ENCODE measurements around the gene THEM4. TPM values are rescaled to one million over a fixed set of nuclear protein-coding genes. Genes with fewer than 3 reads are reported as not detected.

THEM4 gene
- total and polyA plus RNA-seq, 2 experiments from 2014 or later, result 13.4 to 20.4 TPM

DNA sequence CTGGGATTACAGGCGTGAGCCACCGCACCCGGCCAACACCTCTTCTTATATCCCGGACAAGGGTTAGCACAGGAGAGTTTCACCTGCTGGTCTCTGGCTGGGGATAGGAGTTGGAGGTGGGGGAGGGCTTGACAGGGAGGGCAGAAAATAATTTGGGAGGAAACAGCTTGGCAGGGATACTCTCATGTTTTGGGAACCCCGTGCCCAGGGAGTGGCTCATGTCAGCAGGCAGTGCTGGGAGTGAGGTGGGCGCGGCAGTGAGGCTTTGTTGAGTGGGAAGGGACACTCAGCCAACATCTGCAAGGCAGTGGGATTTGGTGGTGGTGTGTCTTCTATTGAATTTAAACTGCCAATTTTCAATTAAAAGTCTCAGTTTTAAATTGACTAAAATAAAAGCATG is 54.7 kb downstream of the THEM4 start:
- Histone ChIP-seq H3K27me3 (ENCODE audit: insufficient read depth) (peaks cover 27% of the 10 kb centered on the region), H3K4me1 (ENCODE audit: insufficient read depth) (no peaks in the 10 kb centered on the region), H3K27ac (ENCODE audit: low read depth) (no peak overlapping the region), H4K20me1 (replicated peaks; ENCODE audit: insufficient read depth) (no peaks in the 10 kb centered on the region), H3K4me2 (no peak overlapping the region), H3K4me3 (no peak overlapping the region), H3F3A (replicated peaks; ENCODE audit: low read depth) (no peaks in the 10 kb centered on the region), H2AFZ (no peak overlapping the region), H3K9me2 (ENCODE audit: insufficient read depth) (no peaks in the 10 kb centered on the region), H3K36me3 (ENCODE audit: insufficient read depth) (no peaks in the 10 kb centered on the region; the same call in 1 of the 2 replicates), H3K79me2 (replicated peaks; ENCODE audit: insufficient read depth) (no peaks in the 10 kb centered on the region)
- no peak for ATAC-seq
- no peak for DNase-seq (ENCODE audit: low spot score)
- H3K9me3 Mint-ChIP-seq, result no peaks in the 10 kb centered on the region; the same call in 2 of the 3 replicates
- H3K4me3 Mint-ChIP-seq, result no peak overlapping the region
- no peak overlapping the region for H3K27ac Mint-ChIP-seq
- H3K4me1 Mint-ChIP-seq, result peaks cover 3% of the 10 kb centered on the region
- TF ChIP-seq, protein P1, sequence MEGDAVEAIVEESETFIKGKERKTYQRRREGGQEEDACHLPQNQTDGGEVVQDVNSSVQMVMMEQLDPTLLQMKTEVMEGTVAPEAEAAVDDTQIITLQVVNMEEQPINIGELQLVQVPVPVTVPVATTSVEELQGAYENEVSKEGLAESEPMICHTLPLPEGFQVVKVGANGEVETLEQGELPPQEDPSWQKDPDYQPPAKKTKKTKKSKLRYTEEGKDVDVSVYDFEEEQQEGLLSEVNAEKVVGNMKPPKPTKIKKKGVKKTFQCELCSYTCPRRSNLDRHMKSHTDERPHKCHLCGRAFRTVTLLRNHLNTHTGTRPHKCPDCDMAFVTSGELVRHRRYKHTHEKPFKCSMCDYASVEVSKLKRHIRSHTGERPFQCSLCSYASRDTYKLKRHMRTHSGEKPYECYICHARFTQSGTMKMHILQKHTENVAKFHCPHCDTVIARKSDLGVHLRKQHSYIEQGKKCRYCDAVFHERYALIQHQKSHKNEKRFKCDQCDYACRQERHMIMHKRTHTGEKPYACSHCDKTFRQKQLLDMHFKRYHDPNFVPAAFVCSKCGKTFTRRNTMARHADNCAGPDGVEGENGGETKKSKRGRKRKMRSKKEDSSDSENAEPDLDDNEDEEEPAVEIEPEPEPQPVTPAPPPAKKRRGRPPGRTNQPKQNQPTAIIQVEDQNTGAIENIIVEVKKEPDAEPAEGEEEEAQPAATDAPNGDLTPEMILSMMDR (conservative IDR thresholded peaks at IDR 0.05; ENCODE audit: low read depth in 2 of 2), result no peak
- TF ChIP-seq, protein P2, sequence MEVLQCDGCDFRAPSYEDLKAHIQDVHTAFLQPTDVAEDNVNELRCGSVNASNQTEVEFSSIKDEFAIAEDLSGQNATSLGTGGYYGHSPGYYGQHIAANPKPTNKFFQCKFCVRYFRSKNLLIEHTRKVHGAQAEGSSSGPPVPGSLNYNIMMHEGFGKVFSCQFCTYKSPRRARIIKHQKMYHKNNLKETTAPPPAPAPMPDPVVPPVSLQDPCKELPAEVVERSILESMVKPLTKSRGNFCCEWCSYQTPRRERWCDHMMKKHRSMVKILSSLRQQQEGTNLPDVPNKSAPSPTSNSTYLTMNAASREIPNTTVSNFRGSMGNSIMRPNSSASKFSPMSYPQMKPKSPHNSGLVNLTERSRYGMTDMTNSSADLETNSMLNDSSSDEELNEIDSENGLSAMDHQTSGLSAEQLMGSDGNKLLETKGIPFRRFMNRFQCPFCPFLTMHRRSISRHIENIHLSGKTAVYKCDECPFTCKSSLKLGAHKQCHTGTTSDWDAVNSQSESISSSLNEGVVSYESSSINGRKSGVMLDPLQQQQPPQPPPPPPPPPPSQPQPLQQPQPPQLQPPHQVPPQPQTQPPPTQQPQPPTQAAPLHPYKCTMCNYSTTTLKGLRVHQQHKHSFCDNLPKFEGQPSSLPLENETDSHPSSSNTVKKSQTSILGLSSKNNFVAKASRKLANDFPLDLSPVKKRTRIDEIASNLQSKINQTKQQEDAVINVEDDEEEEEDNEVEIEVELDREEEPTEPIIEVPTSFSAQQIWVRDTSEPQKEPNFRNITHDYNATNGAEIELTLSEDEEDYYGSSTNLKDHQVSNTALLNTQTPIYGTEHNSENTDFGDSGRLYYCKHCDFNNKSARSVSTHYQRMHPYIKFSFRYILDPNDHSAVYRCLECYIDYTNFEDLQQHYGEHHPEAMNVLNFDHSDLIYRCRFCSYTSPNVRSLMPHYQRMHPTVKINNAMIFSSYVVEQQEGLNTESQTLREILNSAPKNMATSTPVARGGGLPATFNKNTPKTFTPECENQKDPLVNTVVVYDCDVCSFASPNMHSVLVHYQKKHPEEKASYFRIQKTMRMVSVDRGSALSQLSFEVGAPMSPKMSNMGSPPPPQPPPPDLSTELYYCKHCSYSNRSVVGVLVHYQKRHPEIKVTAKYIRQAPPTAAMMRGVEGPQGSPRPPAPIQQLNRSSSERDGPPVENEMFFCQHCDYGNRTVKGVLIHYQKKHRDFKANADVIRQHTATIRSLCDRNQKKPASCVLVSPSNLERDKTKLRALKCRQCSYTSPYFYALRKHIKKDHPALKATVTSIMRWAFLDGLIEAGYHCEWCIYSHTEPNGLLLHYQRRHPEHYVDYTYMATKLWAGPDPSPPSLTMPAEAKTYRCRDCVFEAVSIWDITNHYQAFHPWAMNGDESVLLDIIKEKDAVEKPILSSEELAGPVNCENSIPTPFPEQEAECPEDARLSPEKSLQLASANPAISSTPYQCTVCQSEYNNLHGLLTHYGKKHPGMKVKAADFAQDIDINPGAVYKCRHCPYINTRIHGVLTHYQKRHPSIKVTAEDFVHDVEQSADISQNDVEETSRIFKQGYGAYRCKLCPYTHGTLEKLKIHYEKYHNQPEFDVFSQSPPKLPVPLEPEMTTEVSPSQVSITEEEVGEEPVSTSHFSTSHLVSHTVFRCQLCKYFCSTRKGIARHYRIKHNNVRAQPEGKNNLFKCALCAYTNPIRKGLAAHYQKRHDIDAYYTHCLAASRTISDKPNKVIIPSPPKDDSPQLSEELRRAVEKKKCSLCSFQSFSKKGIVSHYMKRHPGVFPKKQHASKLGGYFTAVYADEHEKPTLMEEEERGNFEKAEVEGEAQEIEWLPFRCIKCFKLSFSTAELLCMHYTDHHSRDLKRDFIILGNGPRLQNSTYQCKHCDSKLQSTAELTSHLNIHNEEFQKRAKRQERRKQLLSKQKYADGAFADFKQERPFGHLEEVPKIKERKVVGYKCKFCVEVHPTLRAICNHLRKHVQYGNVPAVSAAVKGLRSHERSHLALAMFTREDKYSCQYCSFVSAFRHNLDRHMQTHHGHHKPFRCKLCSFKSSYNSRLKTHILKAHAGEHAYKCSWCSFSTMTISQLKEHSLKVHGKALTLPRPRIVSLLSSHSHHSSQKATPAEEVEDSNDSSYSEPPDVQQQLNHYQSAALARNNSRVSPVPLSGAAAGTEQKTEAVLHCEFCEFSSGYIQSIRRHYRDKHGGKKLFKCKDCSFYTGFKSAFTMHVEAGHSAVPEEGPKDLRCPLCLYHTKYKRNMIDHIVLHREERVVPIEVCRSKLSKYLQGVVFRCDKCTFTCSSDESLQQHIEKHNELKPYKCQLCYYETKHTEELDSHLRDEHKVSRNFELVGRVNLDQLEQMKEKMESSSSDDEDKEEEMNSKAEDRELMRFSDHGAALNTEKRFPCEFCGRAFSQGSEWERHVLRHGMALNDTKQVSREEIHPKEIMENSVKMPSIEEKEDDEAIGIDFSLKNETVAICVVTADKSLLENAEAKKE (CRISPR knock-in tag; IDR thresholded peaks at IDR 0.05), result no peak
- TF ChIP-seq, protein P3, sequence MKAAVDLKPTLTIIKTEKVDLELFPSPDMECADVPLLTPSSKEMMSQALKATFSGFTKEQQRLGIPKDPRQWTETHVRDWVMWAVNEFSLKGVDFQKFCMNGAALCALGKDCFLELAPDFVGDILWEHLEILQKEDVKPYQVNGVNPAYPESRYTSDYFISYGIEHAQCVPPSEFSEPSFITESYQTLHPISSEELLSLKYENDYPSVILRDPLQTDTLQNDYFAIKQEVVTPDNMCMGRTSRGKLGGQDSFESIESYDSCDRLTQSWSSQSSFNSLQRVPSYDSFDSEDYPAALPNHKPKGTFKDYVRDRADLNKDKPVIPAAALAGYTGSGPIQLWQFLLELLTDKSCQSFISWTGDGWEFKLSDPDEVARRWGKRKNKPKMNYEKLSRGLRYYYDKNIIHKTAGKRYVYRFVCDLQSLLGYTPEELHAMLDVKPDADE (IDR thresholded peaks at IDR 0.05), result no peak
- no peak for TF ChIP-seq EZH2 (IDR thresholded peaks at IDR 0.05; ENCODE audit: low read depth, unreplicated experiment)
- peaks cover 39% of the 10 kb centered on the region for H3K27me3 Mint-ChIP-seq (ENCODE audit: insufficient read depth, low read depth, poor library complexity)
- no peaks in the 10 kb centered on the region for H3K36me3 Mint-ChIP-seq (ENCODE audit: low read depth)
